HG02840 (cell line): ENCODE data around the gene SPDYE16.
A peak's percentile ranks its signal among the peaks of the same experiment; 100 is the strongest.
"Not testable (repeated sequence)": the region's sequence is repeated elsewhere in the genome, so short reads cannot be mapped to it uniquely, and the experiment has no call there.

Source experiments
- ATAC-seq: cut with Tn5 transposase; IDR thresholded peaks from one replicate; pipeline ENCODE4 v1.9.1; 2021; ENCODE audit warnings: mild to moderate bottlenecking, moderate library complexity, moderate number of reproducible peaks; ENCODE audit not compliant: unreplicated experiment, low FRiP score

SPDYE16 gene

GRCh38 chr7:76505168-76506080, 37.7 kb downstream of the SPDYE16 start:
- no peak for ATAC-seq

DNA sequence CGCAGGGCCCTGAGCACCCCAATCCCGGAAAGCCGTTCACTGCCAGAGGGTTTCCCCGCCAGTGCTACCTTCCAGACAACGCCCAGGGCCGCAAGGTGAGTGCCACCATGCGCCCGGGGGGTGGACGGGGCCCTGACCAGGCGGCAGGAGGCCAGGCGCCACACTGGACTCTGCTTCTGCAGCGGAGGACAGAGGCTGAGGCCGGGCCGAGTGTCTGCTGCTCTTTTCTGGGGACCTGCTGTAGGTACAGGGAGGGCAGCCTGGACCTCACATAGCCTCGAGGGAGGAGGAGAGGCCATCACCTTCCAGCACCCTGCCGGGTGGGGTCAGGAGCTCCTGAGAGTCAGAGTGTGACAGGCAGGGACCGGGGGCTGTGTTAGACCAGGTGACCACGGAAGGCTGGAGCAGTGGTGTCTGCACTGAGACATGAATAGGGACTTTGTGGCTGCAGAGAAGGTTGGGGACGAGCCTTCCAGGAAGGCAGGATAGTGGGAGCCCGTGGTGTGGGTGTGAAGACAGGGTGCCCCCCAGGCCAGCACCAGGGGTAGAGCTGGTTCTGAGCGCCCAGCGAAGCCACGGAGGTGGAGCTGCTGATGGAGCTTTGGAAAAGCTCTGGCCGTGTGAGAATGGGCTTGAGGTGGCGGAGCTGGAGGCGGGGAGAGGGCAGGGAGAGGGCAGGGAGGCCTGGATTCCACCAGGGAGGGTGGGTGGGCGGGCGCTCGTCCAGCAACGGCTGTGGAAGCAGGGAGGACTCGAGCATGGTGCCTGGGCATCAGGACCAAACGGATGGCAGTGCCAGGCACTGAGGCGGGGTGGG, 38.5 kb downstream of the SPDYE16 start:
- ATAC-seq, result not testable (repeated sequence)

- ATAC-seq, result not testable (repeated sequence)
Observed at GRCh38 chr7:76503244-76503643, 39.9 kb downstream of the SPDYE16 start.

DNA sequence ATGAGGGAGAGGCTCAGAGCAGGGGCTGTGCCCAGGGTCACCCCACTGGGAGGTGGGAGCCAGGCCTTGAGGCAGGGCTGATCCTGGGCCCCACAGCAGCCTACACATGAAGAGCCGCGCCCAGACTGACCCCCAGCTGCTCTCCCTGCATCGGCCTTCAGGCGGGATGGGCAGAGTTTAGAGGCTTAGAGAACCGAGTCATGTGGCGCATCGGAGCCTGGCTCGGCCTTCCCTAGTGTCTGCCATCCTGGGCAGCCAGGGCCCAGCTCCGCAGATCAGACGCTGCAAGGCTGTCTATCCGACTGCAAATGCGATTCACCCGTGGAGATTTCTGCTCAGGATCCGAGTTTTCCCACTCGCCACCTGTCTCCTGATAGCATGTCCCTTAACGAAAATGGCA, 40.3 kb downstream of the SPDYE16 start:
- not testable (repeated sequence) for ATAC-seq

- not testable (repeated sequence) for ATAC-seq
Observed at GRCh38 chr7:76502224-76502623, 40.9 kb downstream of the SPDYE16 start.

DNA sequence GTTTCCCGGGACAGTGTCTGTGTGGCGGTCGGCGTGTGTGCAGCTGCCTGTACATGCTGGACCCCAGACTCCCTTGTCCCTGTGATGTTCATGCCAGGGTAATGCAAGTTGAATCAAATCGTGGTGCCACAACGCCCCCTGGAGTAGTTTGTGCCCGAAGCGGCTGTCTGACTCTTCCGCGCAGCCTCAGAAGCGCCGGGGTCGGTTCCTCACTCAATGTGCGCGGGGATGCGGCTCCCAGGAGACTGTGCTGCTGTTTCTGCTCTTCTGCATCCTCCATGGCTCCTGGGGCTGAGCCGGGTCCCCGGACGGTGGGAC, 43.2 kb downstream of the SPDYE16 start:
- not testable (repeated sequence) for ATAC-seq

DNA sequence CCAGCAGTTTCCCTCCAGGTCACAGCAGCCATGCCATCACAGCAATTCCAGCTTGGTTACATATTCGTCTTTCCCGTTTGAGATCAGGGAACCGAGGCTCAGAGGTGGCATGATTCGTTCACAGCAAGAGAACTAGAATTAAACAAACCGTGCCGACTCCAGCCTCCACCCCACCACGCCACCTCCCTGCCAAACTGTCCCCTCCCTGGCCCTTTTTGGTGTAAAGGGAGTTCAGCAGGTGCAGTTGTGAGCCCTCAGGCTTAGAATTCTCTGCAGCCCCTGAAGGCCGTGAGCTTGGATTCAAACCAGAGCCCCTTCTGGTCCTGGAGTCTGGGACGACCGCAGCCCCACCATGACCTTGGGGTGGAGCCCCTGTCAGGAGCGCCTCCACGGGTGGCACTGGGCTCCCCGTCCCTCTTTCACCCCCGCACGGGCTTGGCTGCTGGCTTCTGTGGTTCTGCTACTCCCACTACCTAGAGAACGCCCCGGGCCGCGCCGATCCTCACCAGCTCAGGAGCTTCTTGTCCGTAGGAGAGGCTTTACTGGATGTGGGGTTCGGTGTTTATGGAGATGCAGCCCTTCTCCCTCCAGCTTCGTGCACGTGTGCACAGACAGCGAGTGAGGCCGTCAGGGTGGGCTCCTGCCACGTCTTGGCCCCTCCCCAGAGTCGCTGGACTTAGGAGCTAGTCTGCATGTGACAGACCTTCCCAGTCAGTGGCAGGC, 43.7 kb downstream of the SPDYE16 start:
- ATAC-seq, result not testable (repeated sequence)

- ATAC-seq, result not testable (repeated sequence)
Observed at GRCh38 chr7:76498583-76499200, 44.4 kb downstream of the SPDYE16 start.

- ATAC-seq, result not testable (repeated sequence)
Observed at GRCh38 chr7:76497918-76498582, 45.0 kb downstream of the SPDYE16 start.

GRCh38 chr7:76495717-76496116, 47.4 kb downstream of the SPDYE16 start:
- ATAC-seq, result not testable (repeated sequence)

GRCh38 chr7:76492139-76492538, 51.0 kb downstream of the SPDYE16 start:
- not testable (repeated sequence) for ATAC-seq

DNA sequence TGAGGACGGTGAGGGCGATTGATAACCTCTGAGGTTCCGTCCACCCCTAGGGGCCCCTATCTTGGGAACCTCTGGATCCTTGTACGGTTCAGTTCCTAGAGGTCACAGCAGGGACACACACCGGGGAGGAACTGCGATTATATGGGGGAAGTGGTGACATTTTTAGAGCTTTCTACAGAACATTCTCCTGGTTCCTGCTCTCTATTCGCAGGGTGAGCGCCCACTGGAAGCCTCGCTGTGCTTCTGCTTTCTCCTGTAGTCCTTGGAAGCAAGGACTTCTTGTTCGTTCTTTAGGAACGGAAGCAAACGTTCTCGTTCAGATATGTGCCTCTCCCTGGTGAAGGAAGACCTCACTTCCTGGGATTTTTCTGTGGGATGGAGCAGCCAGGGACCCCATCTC, 55.1 kb downstream of the SPDYE16 start:
- not testable (repeated sequence) for ATAC-seq

- ATAC-seq, result peak; percentile 96
Observed at GRCh38 chr7:76486618-76487017, 56.5 kb downstream of the SPDYE16 start.

DNA sequence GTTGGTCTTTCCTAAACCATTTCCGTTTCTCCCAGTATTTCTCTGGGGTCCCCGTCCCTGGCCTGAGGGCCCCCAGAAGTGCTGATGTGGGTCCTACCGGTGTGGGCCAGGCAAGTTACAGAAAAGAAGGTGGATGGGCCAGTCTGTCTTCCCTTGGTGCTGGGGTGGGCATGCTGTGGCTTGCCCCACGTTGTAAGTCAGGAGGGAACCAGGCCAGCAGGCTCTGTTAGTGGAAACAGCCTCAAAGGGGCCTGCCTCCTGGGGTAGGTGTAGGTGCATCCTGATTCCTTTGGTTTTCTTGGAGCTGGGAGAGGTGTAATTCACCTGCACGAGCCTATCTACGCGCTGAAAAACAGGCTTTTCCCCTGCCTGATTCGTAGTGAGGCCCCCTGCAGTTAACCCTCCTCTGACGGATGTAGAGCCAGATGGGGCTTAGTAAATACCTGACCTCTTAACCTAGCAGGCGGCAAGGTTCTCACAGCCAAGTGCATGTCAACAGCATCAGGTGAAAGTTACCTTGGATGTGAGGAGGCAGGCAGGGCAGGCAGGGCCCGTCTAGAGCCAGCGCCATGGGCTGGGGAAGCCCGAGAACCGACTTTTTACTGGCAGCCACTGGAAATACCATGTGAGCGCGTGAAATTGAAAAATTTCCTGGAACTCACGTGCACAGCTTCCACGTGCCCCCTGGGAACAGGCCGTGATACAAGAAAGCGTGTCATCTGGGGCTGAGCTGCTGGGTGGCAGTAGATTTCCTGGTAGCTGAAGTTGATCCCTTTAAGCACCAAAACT, 57.1 kb downstream of the SPDYE16 start:
- ATAC-seq, result not testable (repeated sequence)

GRCh38 chr7:76484456-76484855, 58.6 kb downstream of the SPDYE16 start:
- ATAC-seq, result not testable (repeated sequence)

- not testable (repeated sequence) for ATAC-seq
Observed at GRCh38 chr7:76483081-76483480, 60.0 kb downstream of the SPDYE16 start.

DNA sequence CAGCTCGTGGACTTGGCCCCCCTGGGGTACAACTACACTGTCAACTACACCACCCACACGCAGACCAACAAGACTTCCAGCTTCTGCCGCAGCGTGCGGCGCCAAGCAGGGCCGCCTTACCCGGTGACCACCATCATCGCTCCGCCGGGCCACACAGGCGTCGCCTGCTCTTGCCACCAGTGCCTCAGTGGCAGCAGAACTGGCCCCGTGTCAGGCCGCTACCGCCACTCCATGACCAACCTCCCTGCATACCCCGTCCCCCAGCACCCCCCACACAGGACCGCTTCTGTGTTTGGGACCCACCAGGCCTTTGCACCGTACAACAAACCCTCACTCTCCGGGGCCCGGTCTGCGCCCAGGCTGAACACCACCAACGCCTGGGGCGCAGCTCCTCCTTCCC, 60.4 kb downstream of the SPDYE16 start:
- ATAC-seq, result not testable (repeated sequence)
